Brain microvascular endothelial cell (primary cell): ENCODE data around the gene CNTNAP2.

ENCODE experiments used
- DNase-seq: peaks from one replicate; pipeline ENCODE4 v3.0.0-alpha.2; 2020
- H3K27ac ChIP-seq: fragments of 250-450 bp; sonication (Bioruptor Pico); 2 replicates; pipeline ENCODE4 v1.5.1; 2020; ENCODE audit warnings: mild to moderate bottlenecking, moderate library complexity
- H3K27me3 ChIP-seq: fragments of 250-450 bp; sonication (Bioruptor Pico); replicated peaks from 2 replicates; pipeline ENCODE4 v1.5.1; 2020; ENCODE audit warnings: mild to moderate bottlenecking
- H3K36me3 ChIP-seq: fragments of 250-450 bp; sonication (Bioruptor Pico); replicated peaks from 2 replicates; pipeline ENCODE4 v1.5.1; 2020; ENCODE audit warnings: mild to moderate bottlenecking
- H3K4me3 ChIP-seq: 2 replicates; pipeline ENCODE4 v1.5.1; 2011; ENCODE audit warnings: low read depth, mild to moderate bottlenecking, control low read depth, low read length, moderate library complexity
- CTCF ChIP-seq: IDR thresholded peaks from 2 replicates; pipeline ENCODE4 v1.5.1; 2011; ENCODE audit warnings: low read depth, mild to moderate bottlenecking, moderate library complexity, low read length, control low read depth, inconsistent platforms; ENCODE audit errors: missing control alignments
- in situ Hi-C: cut with HindIII; loops from 2 replicates; pipeline ENCODE4 v1.10.0; 2017; ENCODE audit warnings: low sequenced_read_pairs, low pct_ligation_motif_present

The CNTNAP2 gene

GRCh38 chr7:148266795-148267194 lies 2150.2 kb downstream of the CNTNAP2 start:
- in situ Hi-C loops = no loop called here
- DNase-seq = no peak
- no peaks in the 10 kb centered on the region for H3K36me3 ChIP-seq
- no peak overlapping the region for H3K27ac ChIP-seq
- no peak for TF ChIP-seq CTCF
- no peak overlapping the region for H3K4me3 ChIP-seq
- no peaks in the 10 kb centered on the region for H3K27me3 ChIP-seq

- TF ChIP-seq CTCF = no peak
Observed at GRCh38 chr7:148270576-148270975, 2154.0 kb downstream of the CNTNAP2 start.

GRCh38 chr7:148274118-148274517 lies 2157.5 kb downstream of the CNTNAP2 start:
- Histone ChIP-seq H3K36me3 (no peaks in the 10 kb centered on the region), H3K27me3 (no peaks in the 10 kb centered on the region), H3K27ac (no peak overlapping the region), H3K4me3 (no peak overlapping the region)
- TF ChIP-seq CTCF = no peak
- in situ Hi-C loops = no loop called here
- no peak for DNase-seq

More at GRCh38 chr7:148270576-148270975, 2154.0 kb downstream of the CNTNAP2 start:
- no peak overlapping the region for H3K27ac ChIP-seq
- in situ Hi-C loops = no loop called here
- H3K36me3 ChIP-seq = no peaks in the 10 kb centered on the region
- DNase-seq = no peak
- no peaks in the 10 kb centered on the region for H3K27me3 ChIP-seq
- H3K4me3 ChIP-seq = no peak overlapping the region

- H3K27me3 ChIP-seq = no peaks in the 10 kb centered on the region
- in situ Hi-C loops = no loop called here
- H3K27ac ChIP-seq = no peak overlapping the region
- H3K36me3 ChIP-seq = no peaks in the 10 kb centered on the region
- DNase-seq = no peak
- no peak overlapping the region for H3K4me3 ChIP-seq
- TF ChIP-seq CTCF = no peak
Observed at GRCh38 chr7:148275359-148275890, 2158.8 kb downstream of the CNTNAP2 start.

- Histone ChIP-seq H3K36me3 (no peaks in the 10 kb centered on the region), H3K4me3 (no peak overlapping the region), H3K27ac (no peak overlapping the region), H3K27me3 (no peaks in the 10 kb centered on the region)
- no peak for TF ChIP-seq CTCF
- no peak for DNase-seq
- in situ Hi-C loops = no loop called here
Observed at GRCh38 chr7:148276314-148277041, 2159.9 kb downstream of the CNTNAP2 start.
